Small intestine (tissue), 7 donors: ENCODE data around the gene UBALD2. TPM values are rescaled to one million over a fixed set of nuclear protein-coding genes. Genes with fewer than 3 reads are reported as not detected.

ENCODE experiments used
- DNase-seq, 2 donors: peaks; one replicate each; pipeline versions ENCODE4 v3.0.0 to v3.0.0-alpha.2; 2013
- FAIRE-seq: peaks from 2 replicates; lab custom pipeline; 2012; peaks lifted over from hg19 to GRCh38; lab: Jason Lieb, UNC
- H3K27ac ChIP-seq, 3 donors: one replicate each; pipeline ENCODE4 v1.5.1; 2013; ENCODE audit warnings: low read length in 2 of 3, mild to moderate bottlenecking in 2 of 3, control low read depth in 1 of 3, inconsistent platforms in 1 of 3, low read depth in 1 of 3, moderate library complexity in 1 of 3
- H3K27me3 ChIP-seq, 3 donors: one replicate each; pipeline ENCODE4 v1.6.1; 2013; ENCODE audit warnings: low read length in 3 of 3, inconsistent platforms in 1 of 3; ENCODE audit not compliant: control insufficient read depth in 3 of 3, insufficient read depth in 3 of 3
- H3K36me3 ChIP-seq, 3 donors: one replicate each; pipeline ENCODE4 v1.6.1; 2013; ENCODE audit warnings: low read length in 3 of 3, inconsistent platforms in 1 of 3, low read depth in 1 of 3, mild to moderate bottlenecking in 1 of 3, moderate library complexity in 1 of 3; ENCODE audit not compliant: control insufficient read depth in 3 of 3, insufficient read depth in 2 of 3
- H3K4me1 ChIP-seq, 3 donors: one replicate each; pipeline ENCODE4 v1.6.1; 2013; ENCODE audit warnings: low read length in 2 of 3, inconsistent platforms in 1 of 3, low read depth in 1 of 3, mild to moderate bottlenecking in 1 of 3, moderate library complexity in 1 of 3; ENCODE audit not compliant: control insufficient read depth in 3 of 3, insufficient read depth in 2 of 3
- H3K4me3 ChIP-seq, 3 donors: one replicate each; pipeline ENCODE4 v1.5.1; 2013; ENCODE audit warnings: low read length in 3 of 3, control low read depth in 1 of 3, inconsistent platforms in 1 of 3, low read depth in 1 of 3, mild to moderate bottlenecking in 1 of 3, moderate library complexity in 1 of 3
- H3K9me3 ChIP-seq, 2 donors: one replicate each; pipeline ENCODE4 v1.6.1; 2013; ENCODE audit warnings: low read depth in 1 of 2, low read length in 1 of 2; ENCODE audit not compliant: control insufficient read depth in 2 of 2, insufficient read depth in 1 of 2
- WGBS, 3 donors: extraction: QIAGEN DNeasy Blood & Tissue Kit; methylation state at CpG; one replicate each; pipeline ENCODE4 v1.1.7; 2013; 5-methylcytosine and 5-hydroxymethylcytosine counted together
- polyA plus RNA-seq, 4 donors: library from polyadenylated mRNA; stranded (reverse) in 3 of 4; unstranded in 1 of 4; fragments of 200-250 nt in 3 of 4; fragments of 120-200 nt in 1 of 4; gene quantifications; one replicate each; pipeline versions ENCODE4 v1.2.1 to v1.2.3, GENCODE V29; 2013
- donor health status: healthy with polysubstance abuse.
- donor health status: control.
- donor health status: control.
- donor health status: Bipolar disorder and iron deficiency.
- donor health status: healthy.

UBALD2 gene
- polyA plus RNA-seq, 4 donors = 53.1 to 118 (median 84.0) TPM

GRCh38 chr17:76276069-76276431 lies 10.9 kb downstream of the UBALD2 start:
- no peak overlapping the region for H3K27ac ChIP-seq
- no peaks in the 10 kb centered on the region for H3K9me3 ChIP-seq
- FAIRE-seq = no peak
- no peaks in the 10 kb centered on the region for H3K27me3 ChIP-seq
- H3K4me1 ChIP-seq = peaks cover 0 to 26% (median 6%) of the 10 kb centered on the region in 3 donors
- peaks cover 0 to 54% (median 0%) of the 10 kb centered on the region in 3 donors for H3K36me3 ChIP-seq
- no peak overlapping the region for H3K4me3 ChIP-seq
- 84 to 91% (median 85%) methylated on average over 11 of the region's 11 CpGs for WGBS, 3 donors
- DNase-seq = no peak

- H3K27me3 ChIP-seq = no peaks in the 10 kb centered on the region
- H3K4me3 ChIP-seq = no peak overlapping the region
- DNase-seq (no peak), FAIRE-seq (no peak)
- WGBS, 3 donors = 90 to 93% (median 92%) methylated on average over 19 of the region's 19 CpGs
- H3K36me3 ChIP-seq = peaks cover 0 to 52% (median 0%) of the 10 kb centered on the region in 3 donors
- peaks cover 0 to 19% (median 1%) of the 10 kb centered on the region in 3 donors for H3K4me1 ChIP-seq
- no peak overlapping the region for H3K27ac ChIP-seq
- no peaks in the 10 kb centered on the region for H3K9me3 ChIP-seq
Measured at GRCh38 chr17:76276461-76277299, 11.5 kb downstream of the UBALD2 start.

- 86 to 89% (median 88%) methylated on average over 25 to 31 of the region's 31 CpGs for WGBS, 3 donors
- FAIRE-seq (no peak), DNase-seq (no peak)
- no peaks in the 10 kb centered on the region for H3K27me3 ChIP-seq
- no peak overlapping the region for H3K4me3 ChIP-seq
- H3K9me3 ChIP-seq = no peaks in the 10 kb centered on the region
- peaks cover 0 to 60% (median 0%) of the 10 kb centered on the region in 3 donors for H3K36me3 ChIP-seq
- peaks cover 0 to 10% (median 0%) of the 10 kb centered on the region in 3 donors for H3K4me1 ChIP-seq
- no peak overlapping the region for H3K27ac ChIP-seq
Measured at GRCh38 chr17:76277300-76278267, 12.4 kb downstream of the UBALD2 start.

- Histone ChIP-seq H3K4me1 (peaks cover 0 to 5% (median 0%) of the 10 kb centered on the region in 3 donors), H3K27me3 (no peaks in the 10 kb centered on the region), H3K4me3 (no peak overlapping the region), H3K9me3 (no peaks in the 10 kb centered on the region), H3K36me3 (peaks cover 0 to 61% (median 0%) of the 10 kb centered on the region in 3 donors), H3K27ac (no peak overlapping the region)
- DNase-seq (no peak), FAIRE-seq (no peak)
- 77 to 87% (median 86%) methylated on average over 18 to 19 of the region's 19 CpGs for WGBS, 3 donors
Measured at GRCh38 chr17:76278268-76278908, 13.2 kb downstream of the UBALD2 start.

GRCh38 chr17:76278952-76279741 lies 14.0 kb downstream of the UBALD2 start:
- Histone ChIP-seq H3K36me3 (peaks cover 0 to 57% (median 0%) of the 10 kb centered on the region in 3 donors), H3K9me3 (no peaks in the 10 kb centered on the region), H3K27ac (no peak overlapping the region), H3K27me3 (no peaks in the 10 kb centered on the region), H3K4me3 (no peak overlapping the region), H3K4me1 (peaks cover 0 to 5% (median 0%) of the 10 kb centered on the region in 3 donors)
- FAIRE-seq (no peak), DNase-seq (peak; percentile 79 to 86)
- 58 to 63% (median 60%) methylated on average over 26 to 28 of the region's 28 CpGs for WGBS, 3 donors

- H3K36me3 ChIP-seq = peaks cover 0 to 53% (median 0%) of the 10 kb centered on the region in 3 donors
- peaks cover 0 to 5% (median 0%) of the 10 kb centered on the region in 3 donors for H3K4me1 ChIP-seq
- FAIRE-seq = no peak
- no peak for DNase-seq
- no peaks in the 10 kb centered on the region for H3K27me3 ChIP-seq
- 85 to 89% (median 86%) methylated on average over 14 to 15 of the region's 15 CpGs for WGBS, 3 donors
- H3K27ac ChIP-seq = no peak overlapping the region
- H3K9me3 ChIP-seq = no peaks in the 10 kb centered on the region
- H3K4me3 ChIP-seq = no peak overlapping the region
Measured at GRCh38 chr17:76279742-76280287, 14.7 kb downstream of the UBALD2 start.

- peaks cover 0 to 49% (median 0%) of the 10 kb centered on the region in 3 donors for H3K36me3 ChIP-seq
- 92 to 95% (median 94%) methylated on average over 15 of the region's 15 CpGs for WGBS, 3 donors
- H3K27ac ChIP-seq = no peak overlapping the region
- no peaks in the 10 kb centered on the region for H3K27me3 ChIP-seq
- DNase-seq (no peak), FAIRE-seq (no peak)
- peaks cover 0 to 5% (median 0%) of the 10 kb centered on the region in 3 donors for H3K4me1 ChIP-seq
- H3K4me3 ChIP-seq = no peak overlapping the region
- H3K9me3 ChIP-seq = no peaks in the 10 kb centered on the region
Measured at GRCh38 chr17:76280650-76281049, 15.5 kb downstream of the UBALD2 start.
